GM06990 (cell line): ENCODE results near the gene PDXK.

ENCODE experiments used
- DNase-seq: peaks from one replicate; pipeline ENCODE4 v3.0.0-alpha.2; 2011; ENCODE audit not compliant: insufficient read length; ENCODE audit errors: extremely low read depth
- H3K27me3 ChIP-seq: replicated peaks from 2 replicates; pipeline ENCODE4 v1.6.0; 2011; ENCODE audit warnings: low read length; ENCODE audit not compliant: control insufficient read depth, insufficient read depth
- H3K36me3 ChIP-seq: 2 replicates; pipeline ENCODE4 v1.5.1; 2011; ENCODE audit warnings: low read length; ENCODE audit not compliant: control insufficient read depth, insufficient read depth
- H3K4me3 ChIP-seq: replicated peaks from 2 replicates; pipeline ENCODE4 v1.5.1; 2011; ENCODE audit warnings: low read depth, mild to moderate bottlenecking, control low read depth, low read length
- CTCF ChIP-seq: IDR thresholded peaks from 2 replicates; pipeline ENCODE4 v1.5.1; 2011; ENCODE audit warnings: low read length, control low read depth, mild to moderate bottlenecking, inconsistent platforms; ENCODE audit not compliant: insufficient read depth, poor library complexity, severe bottlenecking

PDXK gene

GRCh38 chr21:43689556-43690337 is 29.2 kb upstream of the PDXK start:
- H3K36me3 ChIP-seq: peaks cover 53% of the 10 kb centered on the region

GRCh38 chr21:43690346-43690745 is 28.6 kb upstream of the PDXK start:
- no peak for DNase-seq
- Histone ChIP-seq H3K36me3 (peaks cover 47% of the 10 kb centered on the region), H3K4me3 (no peak overlapping the region), H3K27me3 (no peaks in the 10 kb centered on the region)
- no peak for TF ChIP-seq CTCF

More at GRCh38 chr21:43689556-43690337, 29.2 kb upstream of the PDXK start:
- TF ChIP-seq CTCF: no peak
- no peak for DNase-seq
- no peaks in the 10 kb centered on the region for H3K27me3 ChIP-seq
- H3K4me3 ChIP-seq: no peak overlapping the region

- Histone ChIP-seq H3K4me3 (no peak overlapping the region), H3K36me3 (peaks cover 46% of the 10 kb centered on the region), H3K27me3 (no peaks in the 10 kb centered on the region)
- TF ChIP-seq CTCF: no peak
- no peak for DNase-seq
Observed at GRCh38 chr21:43691086-43691795, 27.7 kb upstream of the PDXK start.

- no peak for TF ChIP-seq CTCF
- Histone ChIP-seq H3K27me3 (no peaks in the 10 kb centered on the region), H3K36me3 (peaks cover 44% of the 10 kb centered on the region), H3K4me3 (no peak overlapping the region)
- no peak for DNase-seq
Observed at GRCh38 chr21:43691801-43692200, 27.1 kb upstream of the PDXK start.

- no peak for DNase-seq
- H3K36me3 ChIP-seq: peaks cover 38% of the 10 kb centered on the region
- no peaks in the 10 kb centered on the region for H3K27me3 ChIP-seq
- no peak for TF ChIP-seq CTCF
- no peak overlapping the region for H3K4me3 ChIP-seq
Observed at GRCh38 chr21:43692949-43693348, 26.0 kb upstream of the PDXK start.
